ENCODE results near the gene IGSF23.

IGSF23 gene

GRCh38 chr19:44577566-44577874, 35.8 kb upstream of the IGSF23 start:
- no peak for TF ChIP-seq CTCF (IDR thresholded peaks at IDR 0.05; ENCODE audit: borderline replicate concordance, insufficient read depth, low read depth, low read length)
- H3K4me3 ChIP-seq (ENCODE audit: low read depth, low read length): no peak overlapping the region

GRCh38 chr19:44579663-44580365, 33.5 kb upstream of the IGSF23 start:
- TF ChIP-seq CTCF (IDR thresholded peaks at IDR 0.05; ENCODE audit: borderline replicate concordance, insufficient read depth, low read depth, low read length): no peak
- H3K4me3 ChIP-seq (ENCODE audit: low read depth, low read length): no peak overlapping the region

- H3K4me3 ChIP-seq (ENCODE audit: low read depth, low read length): no peak overlapping the region
- TF ChIP-seq CTCF (IDR thresholded peaks at IDR 0.05; ENCODE audit: borderline replicate concordance, insufficient read depth, low read depth, low read length): no peak
Measured at GRCh38 chr19:44580366-44580895, 32.9 kb upstream of the IGSF23 start.

- H3K4me3 ChIP-seq (ENCODE audit: low read depth, low read length): no peak overlapping the region
- no peak for TF ChIP-seq CTCF (IDR thresholded peaks at IDR 0.05; ENCODE audit: borderline replicate concordance, insufficient read depth, low read depth, low read length)
Measured at GRCh38 chr19:44581288-44581687, 32.1 kb upstream of the IGSF23 start.

- H3K4me3 ChIP-seq (ENCODE audit: low read depth, low read length): no peak overlapping the region
- peak; percentile 19; the same call in 1 of the 2 replicates for TF ChIP-seq CTCF (IDR thresholded peaks at IDR 0.05; ENCODE audit: borderline replicate concordance, insufficient read depth, low read depth, low read length)
Measured at GRCh38 chr19:44582581-44583265, 30.6 kb upstream of the IGSF23 start.

GRCh38 chr19:44585371-44586133, 27.8 kb upstream of the IGSF23 start:
- no peak for TF ChIP-seq CTCF (IDR thresholded peaks at IDR 0.05; ENCODE audit: borderline replicate concordance, insufficient read depth, low read depth, low read length)
- no peak overlapping the region for H3K4me3 ChIP-seq (ENCODE audit: low read depth, low read length)

All from GM12875 (cell line).